Spinal cord (tissue), 10 donors: ENCODE data around the gene LMF2. TPM values are rescaled to one million over a fixed set of nuclear protein-coding genes. Genes with fewer than 3 reads are reported as not detected.
"Not testable (repeated sequence)": the region's sequence is repeated elsewhere in the genome, so short reads cannot be mapped to it uniquely, and the experiment has no call there.

Experiments
- DNase-seq, 6 donors: peaks; one replicate each; pipeline versions ENCODE4 v3.0.0 to v3.0.0-alpha.2; 2013 to 2015; ENCODE audit warnings: low spot score in 6 of 6, low read depth in 4 of 6
- H3K27ac ChIP-seq: one replicate; pipeline ENCODE4 v1.5.1; 2013; ENCODE audit warnings: low read depth, low read length, control low read depth
- H3K27me3 ChIP-seq: one replicate; pipeline ENCODE4 v1.6.1; 2013; ENCODE audit warnings: low read length; ENCODE audit not compliant: control insufficient read depth, insufficient read depth
- H3K36me3 ChIP-seq: one replicate; pipeline ENCODE4 v1.6.1; 2013; ENCODE audit warnings: low read length; ENCODE audit not compliant: control insufficient read depth, insufficient read depth
- H3K4me1 ChIP-seq: one replicate; pipeline ENCODE4 v1.6.1; 2013; ENCODE audit warnings: low read length; ENCODE audit not compliant: control insufficient read depth, insufficient read depth
- H3K4me3 ChIP-seq: one replicate; pipeline ENCODE4 v1.5.1; 2013; ENCODE audit warnings: low read depth, low read length, control low read depth
- H3K9me3 ChIP-seq: one replicate; pipeline ENCODE4 v1.6.1; 2013; ENCODE audit warnings: low read length; ENCODE audit not compliant: control insufficient read depth, insufficient read depth
- WGBS: methylation state at CpG from one replicate; pipeline ENCODE4 v1.1.5; 2013; ENCODE audit warnings: missing lambda C conversion rate; ENCODE audit not compliant: insufficient coverage; 5-methylcytosine and 5-hydroxymethylcytosine counted together
- polyA plus RNA-seq, 2 donors: library from polyadenylated mRNA; unstranded; fragments of 120-200 nt; gene quantifications; one replicate each; pipeline ENCODE4 v1.2.1, GENCODE V29; 2013; ENCODE audit not compliant: insufficient read length in 2 of 2
- total RNA-seq, 2 donors: library from RNA; depleted of rRNA in 1 of 2; stranded (reverse); fragments of 120-200 nt in 1 of 2; fragments of >200 nt in 1 of 2; gene quantifications; one replicate each; pipeline versions ENCODE4 v1.2.3 to v1.2.4, GENCODE V29; 2013 to 2014
- donor health status: healthy.

Gene LMF2
- total and polyA plus RNA-seq, 4 donors, result 16.0 to 69.6 (median 50.4) TPM

- Histone ChIP-seq H3K4me3 (no peak overlapping the region), H3K4me1 (peaks cover 11% of the 10 kb centered on the region), H3K27me3 (peaks cover 64% of the 10 kb centered on the region), H3K36me3 (no peaks in the 10 kb centered on the region), H3K27ac (no peak overlapping the region), H3K9me3 (no peaks in the 10 kb centered on the region)
- WGBS, result 49% methylated on average over 74 of the region's 78 CpGs
- DNase-seq, result no peak
These were observed 39.1 kb upstream of the LMF2 start for GRCh38 chr22:50546326-50547262.

GRCh38 chr22:50545522-50546325, 38.2 kb upstream of the LMF2 start, which contains the start of gene KLHDC7B:
TSS of gene KLHDC7B (plus strand) at chr22:50545899. CDS start at chr22:50546244, 345 bp downstream.
- no peaks in the 10 kb centered on the region for H3K36me3 ChIP-seq
- no peak within 1 kb of the TSS for H3K4me3 ChIP-seq
- peaks cover 64% of the 10 kb centered on the region for H3K27me3 ChIP-seq
- no peaks in the 10 kb centered on the region for H3K9me3 ChIP-seq
- WGBS, result 76% methylated on average over 9 of the region's 10 CpGs
- peaks cover 11% of the 10 kb centered on the region for H3K4me1 ChIP-seq
- DNase-seq, result no peak
- no peak within 1 kb of the TSS for H3K27ac ChIP-seq

GRCh38 chr22:50544746-50545253, 37.3 kb upstream of the LMF2 start:
- Histone ChIP-seq H3K4me3 (no peak overlapping the region), H3K4me1 (peaks cover 11% of the 10 kb centered on the region), H3K27ac (no peak overlapping the region), H3K27me3 (peaks cover 63% of the 10 kb centered on the region), H3K36me3 (no peaks in the 10 kb centered on the region), H3K9me3 (no peaks in the 10 kb centered on the region)
- no peak for DNase-seq
- WGBS, result 88% methylated on average over 5 of the region's 5 CpGs

- Histone ChIP-seq H3K27ac (no peak overlapping the region), H3K9me3 (no peaks in the 10 kb centered on the region), H3K4me3 (no peak overlapping the region), H3K27me3 (peaks cover 57% of the 10 kb centered on the region), H3K4me1 (peaks cover 11% of the 10 kb centered on the region), H3K36me3 (no peaks in the 10 kb centered on the region)
- 4% methylated on average over 51 of the region's 52 CpGs for WGBS
- DNase-seq, result peak in 2 of 6 donors; percentile 71 to 77
These were observed 36.7 kb upstream of the LMF2 start for GRCh38 chr22:50544078-50544745.

GRCh38 chr22:50542416-50542927, 35.0 kb upstream of the LMF2 start:
- Histone ChIP-seq H3K4me3 (no peak overlapping the region), H3K4me1 (peaks cover 11% of the 10 kb centered on the region), H3K27me3 (peaks cover 45% of the 10 kb centered on the region), H3K36me3 (no peaks in the 10 kb centered on the region), H3K27ac (no peak overlapping the region), H3K9me3 (no peaks in the 10 kb centered on the region)
- no peak for DNase-seq
- WGBS, result 92% methylated on average over 15 of the region's 19 CpGs

DNA sequence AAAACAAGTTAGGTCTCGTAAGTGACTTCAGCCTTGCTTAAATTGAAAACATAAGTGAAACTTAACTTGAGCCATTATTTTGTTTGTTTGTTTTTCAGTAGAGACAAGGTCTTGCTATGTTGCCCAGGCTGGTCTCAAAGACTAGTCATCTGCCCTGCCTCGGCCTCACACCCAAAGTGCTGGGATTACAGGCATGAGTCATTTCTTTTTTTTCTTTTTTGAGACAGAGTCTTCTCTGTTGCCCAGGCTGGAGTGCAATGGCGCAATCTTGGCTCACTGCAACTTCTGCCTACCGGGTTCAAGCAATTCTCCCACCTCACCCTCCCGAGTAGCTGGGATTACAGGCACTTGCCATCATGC, 34.1 kb upstream of the LMF2 start:
- not testable (repeated sequence) for H3K9me3 ChIP-seq, DNase-seq, H3K4me3 ChIP-seq, H3K27ac ChIP-seq, H3K36me3 ChIP-seq
- 67% methylated on average over 2 of the region's 5 CpGs for WGBS
- peaks cover 42% of the 10 kb centered on the region for H3K27me3 ChIP-seq
- peaks cover 11% of the 10 kb centered on the region for H3K4me1 ChIP-seq

GRCh38 chr22:50540381-50540780, 32.9 kb upstream of the LMF2 start:
- Histone ChIP-seq H3K27me3 (peaks cover 32% of the 10 kb centered on the region), H3K27ac (no peak overlapping the region), H3K4me1 (peaks cover 11% of the 10 kb centered on the region), H3K36me3 (no peaks in the 10 kb centered on the region), H3K4me3 (no peak overlapping the region), H3K9me3 (no peaks in the 10 kb centered on the region)
- 92% methylated on average over 9 of the region's 10 CpGs for WGBS
- DNase-seq, result no peak

DNA sequence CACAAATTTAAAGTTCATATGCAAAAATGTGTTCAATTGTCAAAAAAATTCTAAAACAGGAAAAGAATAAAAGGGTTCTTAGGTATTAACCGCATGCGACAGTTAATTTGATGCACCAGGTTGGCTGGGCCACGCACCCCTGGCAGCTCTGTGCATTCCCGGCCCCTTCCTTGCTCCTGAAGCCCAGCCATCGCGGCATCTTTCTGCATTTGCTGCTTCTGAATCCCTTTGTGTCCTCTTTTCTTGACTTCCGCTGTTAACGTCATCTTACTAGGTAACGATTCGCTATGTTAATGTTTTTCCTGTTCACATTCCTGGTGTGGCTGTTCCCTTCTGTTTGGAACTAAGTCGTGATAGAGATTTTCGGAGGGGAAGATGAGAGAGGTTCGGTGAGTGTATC, 30.3 kb upstream of the LMF2 start:
- 80% methylated on average over 13 of the region's 13 CpGs for WGBS
- no peak overlapping the region for H3K27ac ChIP-seq
- H3K9me3 ChIP-seq, result no peaks in the 10 kb centered on the region
- peaks cover 32% of the 10 kb centered on the region for H3K27me3 ChIP-seq
- H3K36me3 ChIP-seq, result no peaks in the 10 kb centered on the region
- H3K4me3 ChIP-seq, result no peak overlapping the region
- no peaks in the 10 kb centered on the region for H3K4me1 ChIP-seq
- no peak for DNase-seq

GRCh38 chr22:50536226-50536625, 28.7 kb upstream of the LMF2 start:
- WGBS, result 100% methylated on average over 1 of the region's 3 CpGs
- no peak for DNase-seq
- Histone ChIP-seq H3K4me3 (no peak overlapping the region), H3K36me3 (no peaks in the 10 kb centered on the region), H3K9me3 (no peaks in the 10 kb centered on the region), H3K4me1 (peaks cover 14% of the 10 kb centered on the region), H3K27ac (no peak overlapping the region), H3K27me3 (peaks cover 42% of the 10 kb centered on the region)
